Colonic mucosa (tissue), 4 donors: ENCODE results near the gene PTPRN2. TPM values are rescaled to one million over a fixed set of nuclear protein-coding genes. Genes with fewer than 3 reads are reported as not detected.

Source experiments
- DNase-seq: peaks from one replicate; pipeline ENCODE4 v3.0.0-alpha.2; 2020
- H3K27ac ChIP-seq: fragments of 200-600 bp; one replicate; pipeline ENCODE4 v1.8.0; 2021
- H3K27me3 ChIP-seq: fragments of 200-600 bp; one replicate; pipeline ENCODE4 v1.8.0; 2021
- H3K36me3 ChIP-seq: fragments of 200-600 bp; one replicate; pipeline ENCODE4 v1.8.0; 2021
- H3K4me1 ChIP-seq: fragments of 200-600 bp; one replicate; pipeline ENCODE4 v1.8.0; 2021; ENCODE audit warnings: mild to moderate bottlenecking
- H3K4me3 ChIP-seq: fragments of 200-600 bp; one replicate; pipeline ENCODE4 v1.8.0; 2021
- H3K9ac ChIP-seq, 2 donors: one replicate each; pipeline ENCODE4 v1.7.0; 2013; ENCODE audit warnings: control low read depth in 2 of 2, low read depth in 2 of 2, low read length in 2 of 2
- H3K9me3 ChIP-seq: fragments of 200-600 bp; one replicate; pipeline ENCODE4 v1.8.0; 2021
- intact Hi-C: fragments of 100-400 bp; cut with DNase I; formaldehyde crosslinking; loops from one replicate; pipeline ENCODE4 v1.14.1; 2022
- total RNA-seq, 2 donors: library from RNA; stranded (reverse); fragmentation: NEBNext Ultra II Directional in 1 of 2; extraction: Animal tissue kit (Norgen Biotek cat#: 25700) in 1 of 2; gene quantifications; one replicate each; pipeline ENCODE4 v1.2.1, GENCODE V29; 2021
- TF ChIP-seq, protein P1 (sequence below): fragments of 200-600 bp; IDR thresholded peaks from one replicate; pipeline ENCODE4 v1.8.0; 2022; ENCODE audit warnings: antibody characterized with exemption, mild to moderate bottlenecking
- donor health status: healthy.
- donor health status: DM: no; HTN: no; CAD: no.
- donor health status: DM: no; HTN: no; CAD: no.

PTPRN2 gene
- total RNA-seq, 2 donors from 2014 or later, result 14.7 to 21.6 TPM

DNA sequence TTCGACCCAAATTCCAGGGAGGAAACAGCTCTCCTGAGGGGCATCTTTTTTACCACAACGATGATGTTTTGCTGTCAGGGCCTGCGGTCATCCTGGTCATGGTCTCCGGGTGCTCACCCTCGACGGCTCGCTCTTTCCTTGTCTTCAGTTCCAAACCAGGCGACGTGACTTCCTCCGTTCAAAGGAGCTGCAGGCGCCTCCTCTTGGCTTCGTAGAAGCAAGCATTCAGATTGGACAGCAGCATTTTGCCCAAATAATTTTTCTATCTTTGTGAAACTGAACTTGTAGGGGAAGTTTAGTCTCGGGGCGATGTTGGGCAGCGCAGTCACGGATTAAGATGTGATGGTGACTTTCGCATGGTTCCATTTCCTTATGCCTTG lies 1042.0 kb downstream of the PTPRN2 start:
- H3K27ac ChIP-seq, result no peak overlapping the region
- TF ChIP-seq, protein P1, sequence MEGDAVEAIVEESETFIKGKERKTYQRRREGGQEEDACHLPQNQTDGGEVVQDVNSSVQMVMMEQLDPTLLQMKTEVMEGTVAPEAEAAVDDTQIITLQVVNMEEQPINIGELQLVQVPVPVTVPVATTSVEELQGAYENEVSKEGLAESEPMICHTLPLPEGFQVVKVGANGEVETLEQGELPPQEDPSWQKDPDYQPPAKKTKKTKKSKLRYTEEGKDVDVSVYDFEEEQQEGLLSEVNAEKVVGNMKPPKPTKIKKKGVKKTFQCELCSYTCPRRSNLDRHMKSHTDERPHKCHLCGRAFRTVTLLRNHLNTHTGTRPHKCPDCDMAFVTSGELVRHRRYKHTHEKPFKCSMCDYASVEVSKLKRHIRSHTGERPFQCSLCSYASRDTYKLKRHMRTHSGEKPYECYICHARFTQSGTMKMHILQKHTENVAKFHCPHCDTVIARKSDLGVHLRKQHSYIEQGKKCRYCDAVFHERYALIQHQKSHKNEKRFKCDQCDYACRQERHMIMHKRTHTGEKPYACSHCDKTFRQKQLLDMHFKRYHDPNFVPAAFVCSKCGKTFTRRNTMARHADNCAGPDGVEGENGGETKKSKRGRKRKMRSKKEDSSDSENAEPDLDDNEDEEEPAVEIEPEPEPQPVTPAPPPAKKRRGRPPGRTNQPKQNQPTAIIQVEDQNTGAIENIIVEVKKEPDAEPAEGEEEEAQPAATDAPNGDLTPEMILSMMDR, result no peak
- H3K4me1 ChIP-seq, result no peaks in the 10 kb centered on the region
- H3K36me3 ChIP-seq, result no peaks in the 10 kb centered on the region
- no peaks in the 10 kb centered on the region for H3K9me3 ChIP-seq
- DNase-seq, result no peak
- intact Hi-C loops, result no loop called here
- no peaks in the 10 kb centered on the region for H3K27me3 ChIP-seq
- no peak overlapping the region for H3K9ac ChIP-seq
- no peak overlapping the region for H3K4me3 ChIP-seq

GRCh38 chr7:157544980-157545680 lies 1042.5 kb downstream of the PTPRN2 start:
- intact Hi-C loops, result no loop called here
- H3K4me3 ChIP-seq, result no peak overlapping the region
- TF ChIP-seq, protein P1, result no peak
- no peak overlapping the region for H3K27ac ChIP-seq
- no peak for DNase-seq
- no peaks in the 10 kb centered on the region for H3K36me3 ChIP-seq
- H3K4me1 ChIP-seq, result no peaks in the 10 kb centered on the region
- H3K27me3 ChIP-seq, result no peaks in the 10 kb centered on the region
- H3K9me3 ChIP-seq, result no peaks in the 10 kb centered on the region
- H3K9ac ChIP-seq, result no peak overlapping the region

DNA sequence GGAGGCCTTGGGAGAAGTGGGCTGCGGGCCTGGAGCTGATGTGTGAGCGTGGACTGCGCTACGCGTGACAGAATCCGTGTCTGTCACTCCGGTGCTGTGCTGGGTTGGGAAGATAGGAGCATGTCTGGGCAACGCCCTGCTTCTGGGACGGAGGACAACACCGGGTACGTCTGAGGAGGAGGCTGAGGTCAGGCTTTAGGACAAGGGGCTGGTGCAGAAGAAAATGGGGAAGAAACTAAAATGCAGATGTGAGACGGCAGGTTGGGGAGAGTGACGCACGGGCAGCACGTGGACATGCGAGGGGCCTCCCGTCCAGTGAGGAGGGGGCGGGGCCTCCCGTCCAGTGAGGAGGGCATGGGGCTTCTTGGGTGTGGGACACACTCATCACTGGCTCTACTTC lies 1043.4 kb downstream of the PTPRN2 start:
- no peak overlapping the region for H3K9ac ChIP-seq
- no peaks in the 10 kb centered on the region for H3K9me3 ChIP-seq
- H3K4me3 ChIP-seq, result no peak overlapping the region
- TF ChIP-seq, protein P1, result no peak
- no peaks in the 10 kb centered on the region for H3K27me3 ChIP-seq
- no peak for DNase-seq
- no peak overlapping the region for H3K27ac ChIP-seq
- H3K36me3 ChIP-seq, result no peaks in the 10 kb centered on the region
- intact Hi-C loops, result no loop called here
- no peaks in the 10 kb centered on the region for H3K4me1 ChIP-seq

GRCh38 chr7:157543791-157544190 lies 1043.8 kb downstream of the PTPRN2 start:
- Histone ChIP-seq H3K4me1 (no peaks in the 10 kb centered on the region), H3K36me3 (no peaks in the 10 kb centered on the region), H3K4me3 (no peak overlapping the region), H3K27me3 (no peaks in the 10 kb centered on the region), H3K9me3 (no peaks in the 10 kb centered on the region), H3K9ac (no peak overlapping the region), H3K27ac (no peak overlapping the region)
- intact Hi-C loops, result no loop called here
- DNase-seq, result no peak
- TF ChIP-seq, protein P1, result no peak

DNA sequence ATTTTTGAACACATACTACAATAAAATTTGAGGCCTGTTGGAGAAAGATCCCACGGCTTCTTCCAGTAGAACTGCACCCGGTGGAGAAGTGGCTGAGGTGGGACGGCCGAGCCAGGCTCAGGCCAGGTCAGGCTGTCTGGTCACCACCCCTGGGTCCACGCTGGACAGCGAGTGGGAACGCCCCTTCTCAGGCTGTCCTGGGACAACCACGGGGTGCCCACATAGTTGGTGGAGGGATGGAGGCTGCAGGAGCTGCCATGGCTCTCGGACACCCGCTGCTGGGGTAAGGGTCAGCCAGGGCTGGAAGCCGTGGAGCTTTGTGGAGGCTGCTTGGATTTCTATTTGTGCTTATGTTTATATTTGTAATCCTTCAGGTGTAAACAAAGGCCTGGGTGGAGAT lies 1044.3 kb downstream of the PTPRN2 start:
- no peak overlapping the region for H3K27ac ChIP-seq
- H3K9ac ChIP-seq, result no peak overlapping the region
- TF ChIP-seq, protein P1, result no peak
- no peaks in the 10 kb centered on the region for H3K27me3 ChIP-seq
- no peak overlapping the region for H3K4me3 ChIP-seq
- no peaks in the 10 kb centered on the region for H3K4me1 ChIP-seq
- DNase-seq, result no peak
- H3K9me3 ChIP-seq, result no peaks in the 10 kb centered on the region
- no peaks in the 10 kb centered on the region for H3K36me3 ChIP-seq
- intact Hi-C loops, result no loop called here
